NCI-H146 (cell line): ENCODE data around the gene SESN3.
"Not testable (repeated sequence)": the region's sequence is repeated elsewhere in the genome, so short reads cannot be mapped to it uniquely, and the experiment has no call there.

Source experiments
- DNase-seq: peaks from one replicate; lab custom pipeline; 2025; lab: John Stamatoyannopoulos, UW

SESN3 gene

GRCh38 chr11:95231127-95231880 lies at the start of gene SESN3:
SESN3 (minus strand) TSS chr11:95231202; CDS start chr11:95230860, 342 bp downstream.
- peak; percentile 69 for DNase-seq

GRCh38 chr11:95279921-95280868 lies 49.2 kb upstream of the SESN3 start:
- DNase-seq, result no peak

GRCh38 chr11:95277868-95278267 lies 46.9 kb upstream of the SESN3 start:
- no peak for DNase-seq

GRCh38 chr11:95276139-95276538 lies 45.1 kb upstream of the SESN3 start:
- no peak for DNase-seq

GRCh38 chr11:95273618-95274017 lies 42.6 kb upstream of the SESN3 start:
- DNase-seq, result not testable (repeated sequence)

GRCh38 chr11:95269036-95269819 lies 38.2 kb upstream of the SESN3 start:
- no peak for DNase-seq

GRCh38 chr11:95268391-95268790 lies 37.4 kb upstream of the SESN3 start:
- no peak for DNase-seq

GRCh38 chr11:95267601-95268213 lies 36.7 kb upstream of the SESN3 start:
- DNase-seq, result no peak

GRCh38 chr11:95266751-95267374 lies 35.9 kb upstream of the SESN3 start:
- no peak for DNase-seq

GRCh38 chr11:95264881-95265280 lies 33.9 kb upstream of the SESN3 start:
- no peak for DNase-seq

- no peak for DNase-seq
Observed at GRCh38 chr11:95262994-95263765, 32.2 kb upstream of the SESN3 start.

- DNase-seq, result no peak
Observed at GRCh38 chr11:95257456-95257971, 26.5 kb upstream of the SESN3 start.

GRCh38 chr11:95256321-95256779 lies 25.3 kb upstream of the SESN3 start:
- DNase-seq, result no peak

- DNase-seq, result no peak
Observed at GRCh38 chr11:95255251-95256145, 24.5 kb upstream of the SESN3 start.

- DNase-seq, result no peak
Observed at GRCh38 chr11:95254716-95255115, 23.7 kb upstream of the SESN3 start.

- DNase-seq, result peak; percentile 1
Observed at GRCh38 chr11:95254131-95254704, 23.2 kb upstream of the SESN3 start.

- DNase-seq, result no peak
Observed at GRCh38 chr11:95253141-95253540, 22.1 kb upstream of the SESN3 start.

- DNase-seq, result no peak
Observed at GRCh38 chr11:95252586-95252985, 21.6 kb upstream of the SESN3 start.

- not testable (repeated sequence) for DNase-seq
Observed at GRCh38 chr11:95251896-95252295, 20.9 kb upstream of the SESN3 start.
